K562 (cell line): ENCODE results near the gene FAHD2A. TPM values are rescaled to one million over a fixed set of nuclear protein-coding genes. Genes with fewer than 3 reads are reported as not detected.

Source experiments
- ATAC-seq: fragments of 200-7000 bp; cut with Tn5 transposase; 3 replicates; pipeline ENCODE4 v1.9.1; 2020; ENCODE audit warnings: moderate library complexity
- BruUV-seq: library from RNA; stranded (reverse); fragments of 400-500 nt; replicated peaks from 2 replicates; lab custom pipeline; 2021; lab: Mats Ljungman, UMichigan
- CTCF ChIA-PET: fragments of 300-600 bp; formaldehyde crosslinking; extraction: SDS; loops from one replicate; lab custom pipeline; 2021; ENCODE audit warnings: low intra/inter-chr PET ratio; lab: Yijun Ruan, JAX
- POLR2A ChIA-PET: fragments of 300-600, 350-650 bp; sonication (Branson Sonifier 250); formaldehyde crosslinking; extraction: SDS; loops from one replicate; lab custom pipeline; 2021; ENCODE audit warnings: antibody characterized with exemption, inconsistent platforms; lab: Yijun Ruan, JAX
- DNase-seq, 4 experiments: peaks; one replicate each; pipeline versions ENCODE4 v3.0.0 to v3.0.0-alpha.2; 2011 to 2018; ENCODE audit warnings: low spot score in 3 of 4, mixed read lengths in 3 of 4; ENCODE audit errors: extremely low read depth in 1 of 4
- FAIRE-seq: peaks from 2 replicates; lab custom pipeline; 2011; peaks lifted over from hg19 to GRCh38; lab: Jason Lieb, UNC
- H2AFZ ChIP-seq: 2 replicates; pipeline ENCODE4 v1.6.0; 2011; ENCODE audit warnings: low read depth, low read length, control low read depth, inconsistent platforms
- H3K27ac ChIP-seq: fragments of 200-600 bp; 3 replicates; pipeline ENCODE4 v1.8.0; 2011; ENCODE audit warnings: low read depth, mild to moderate bottlenecking, control low read depth, inconsistent platforms, low read length, moderate library complexity, mixed read lengths; ENCODE audit errors: extremely low read depth
- H3K27me3 ChIP-seq, 2 experiments: fragments of 300-600 bp in 1 of 2; 2 replicates in 1 of 2; 3 replicates in 1 of 2; pipeline versions ENCODE4 v1.6.0 to v1.8.0; 2011; ENCODE audit warnings: inconsistent platforms in 2 of 2, low read length in 2 of 2, mild to moderate bottlenecking in 1 of 2, mixed read lengths in 1 of 2, moderate library complexity in 1 of 2; ENCODE audit not compliant: control insufficient read depth in 2 of 2, insufficient read depth in 2 of 2
- H3K36me3 ChIP-seq: fragments of 300-600 bp; 3 replicates; pipeline ENCODE4 v1.8.0; 2011; ENCODE audit warnings: mild to moderate bottlenecking, low read length, inconsistent platforms; ENCODE audit not compliant: control insufficient read depth, insufficient read depth
- H3K4me1 ChIP-seq, 2 experiments: fragments of 200-600 bp in 1 of 2; replicated peaks in 1 of 2; 2 replicates in 1 of 2; 3 replicates in 1 of 2; pipeline versions ENCODE4 v1.5.1 to v1.8.0; 2011; ENCODE audit warnings: inconsistent platforms in 2 of 2, low read length in 2 of 2, mild to moderate bottlenecking in 1 of 2, mixed read lengths in 1 of 2, moderate library complexity in 1 of 2; ENCODE audit not compliant: control insufficient read depth in 2 of 2, insufficient read depth in 2 of 2
- H3K4me2 ChIP-seq: 2 replicates; pipeline ENCODE4 v1.6.1; 2011; ENCODE audit warnings: low read length, control low read depth, inconsistent platforms, mixed read lengths; ENCODE audit not compliant: insufficient read depth
- H3K4me3 ChIP-seq: fragments of 200-600 bp; sonication (generic), shearing (Covaris generic); 2 replicates; pipeline ENCODE4 v1.5.1; 2016; ENCODE audit warnings: control low read depth, inconsistent platforms
- H3K79me2 ChIP-seq: fragments of 200-600 bp; 3 replicates; pipeline ENCODE4 v1.8.0; 2011; ENCODE audit warnings: low read length, inconsistent platforms; ENCODE audit not compliant: control insufficient read depth, insufficient read depth
- H3K9ac ChIP-seq, 2 experiments: 2 replicates each; pipeline versions ENCODE4 v1.6.0 to v1.6.1; 2011; ENCODE audit warnings: low read depth in 2 of 2, low read length in 2 of 2, control low read depth in 1 of 2, inconsistent platforms in 1 of 2, mild to moderate bottlenecking in 1 of 2, mixed read lengths in 1 of 2; ENCODE audit not compliant: insufficient read depth in 1 of 2
- H3K9me1 ChIP-seq: one replicate; pipeline ENCODE4 v1.6.0; 2011; ENCODE audit warnings: inconsistent platforms, mild to moderate bottlenecking, low read length, moderate library complexity; ENCODE audit not compliant: control insufficient read depth, insufficient read depth
- H3K9me3 ChIP-seq: replicated peaks from 2 replicates; pipeline ENCODE4 v1.5.1; 2011; ENCODE audit warnings: low read depth, low read length, inconsistent platforms; ENCODE audit not compliant: control insufficient read depth, insufficient read depth
- H4K20me1 ChIP-seq: replicated peaks from 2 replicates; pipeline ENCODE4 v1.6.1; 2011; ENCODE audit warnings: low read length, inconsistent platforms, mixed read lengths; ENCODE audit not compliant: control insufficient read depth, insufficient read depth
- ATF7 ChIP-seq: fragments of 450-650 bp; IDR thresholded peaks from 2 replicates; pipeline ENCODE4 v1.7.1; 2014; ENCODE audit warnings: mild to moderate bottlenecking, moderate library complexity
- C11orf30 ChIP-seq: fragments of 450-650 bp; IDR thresholded peaks from 2 replicates; pipeline ENCODE4 v1.6.1; 2016; ENCODE audit warnings: low read depth, mild to moderate bottlenecking
- CSDE1 ChIP-seq, 2 experiments: fragments of 450-650 bp; IDR thresholded peaks; 2 replicates each; pipeline ENCODE4 v1.6.1; 2016; ENCODE audit warnings: mild to moderate bottlenecking in 1 of 2
- ELF4 ChIP-seq: fragments of 450-650 bp; formaldehyde crosslinking; IDR thresholded peaks from 2 replicates; pipeline ENCODE4 v1.4.0; 2022; ENCODE audit warnings: missing genetic modification characterization
- HMG20A ChIP-seq: fragments of 450-650 bp; formaldehyde crosslinking; conservative IDR thresholded peaks from 2 replicates; pipeline ENCODE4 v1.4.0; 2020; ENCODE audit warnings: mild to moderate bottlenecking, mixed read lengths
- HNRNPH1 ChIP-seq: fragments of 200-400 bp; formaldehyde crosslinking; optimal IDR thresholded peaks from 2 replicates; pipeline ENCODE3; 2017; ENCODE audit warnings: low read depth, mild to moderate bottlenecking, low read length, moderate library complexity
- MCM2 ChIP-seq: fragments of 450-650 bp; IDR thresholded peaks from 2 replicates; pipeline ENCODE4 v1.6.1; 2017; ENCODE audit warnings: low read depth, mild to moderate bottlenecking
- MEIS2 ChIP-seq: fragments of 450-650 bp; IDR thresholded peaks from 2 replicates; pipeline ENCODE4 v1.6.1; 2014; ENCODE audit warnings: mild to moderate bottlenecking; ENCODE audit not compliant: partially characterized antibody
- NCOA6 ChIP-seq: fragments of 450-650 bp; IDR thresholded peaks from 2 replicates; pipeline ENCODE4 v1.6.1; 2017; ENCODE audit warnings: mild to moderate bottlenecking
- NUFIP1 ChIP-seq: fragments of 450-650 bp; IDR thresholded peaks from 2 replicates; pipeline ENCODE4 v1.6.1; 2018; ENCODE audit not compliant: partially characterized antibody
- PRPF4 ChIP-seq: fragments of 200-400 bp; formaldehyde crosslinking; IDR thresholded peaks from one replicate; pipeline ENCODE4 v1.6.1; 2017; ENCODE audit warnings: low read length, low read depth, mild to moderate bottlenecking; ENCODE audit not compliant: insufficient read depth, poor library complexity, severe bottlenecking
- SRSF1 ChIP-seq: fragments of 200-400 bp; formaldehyde crosslinking; IDR thresholded peaks from 2 replicates; pipeline ENCODE4 v1.6.1; 2017; ENCODE audit warnings: mild to moderate bottlenecking, low read depth, low read length, moderate library complexity
- TAF1 ChIP-seq: IDR thresholded peaks from 2 replicates; pipeline ENCODE4 v1.6.1; 2011; ENCODE audit warnings: mild to moderate bottlenecking, low read length, moderate library complexity; ENCODE audit not compliant: insufficient read depth, control insufficient read depth, severe bottlenecking; ENCODE audit errors: extremely low read depth
- TCF3 ChIP-seq: sonication (generic); formaldehyde crosslinking; IDR thresholded peaks from 2 replicates; pipeline ENCODE4 v1.4.0; 2020; ENCODE audit warnings: mild to moderate bottlenecking, missing genetic modification reagents
- ZNF146 ChIP-seq: IDR thresholded peaks from one replicate; pipeline ENCODE4 v1.6.1; 2018; ENCODE audit warnings: missing compliant biosample characterization; ENCODE audit not compliant: unreplicated experiment
- ZNF347 ChIP-seq: fragments of 450-650 bp; formaldehyde crosslinking; IDR thresholded peaks from 2 replicates; pipeline ENCODE4 v1.4.0; 2020; ENCODE audit warnings: low read depth, mild to moderate bottlenecking, moderate library complexity
- ZNF589 ChIP-seq: fragments of 200-800 bp; sonication (Bioruptor generic); IDR thresholded peaks from 2 replicates; pipeline ENCODE4 v1.6.1; 2016; ENCODE audit warnings: low read depth, missing genetic modification characterization, missing compliant biosample characterization
- ZNF609 ChIP-seq: sonication (generic); formaldehyde crosslinking; IDR thresholded peaks from 2 replicates; pipeline ENCODE4 v1.8.1; 2023; ENCODE audit warnings: missing genetic modification reagents, mild to moderate bottlenecking, borderline replicate concordance
- WGBS: fragments of 100-300 bp; shearing (Covaris generic); methylation state at CpG from one replicate; pipeline ENCODE4 v1.1.6; 2016; ENCODE audit warnings: low coverage, mixed read lengths; ENCODE audit not compliant: insufficient coverage; ENCODE audit errors: missing lambda C conversion rate; 5-methylcytosine and 5-hydroxymethylcytosine counted together
- in situ Hi-C: fragments of 300-500 bp; cut with MboI; formaldehyde crosslinking; loops from 4 replicates; pipeline ENCODE4 v1.15.0; 2018; ENCODE audit warnings: inconsistent platforms, mixed read lengths
- intact Hi-C: fragments of 100-400 bp; cut with micrococcal nuclease; formaldehyde crosslinking; loops from 2 replicates; pipeline ENCODE4 v1.14.2; 2022
- polyA plus RNA-seq, 8 experiments: library from polyadenylated mRNA; depleted of rRNA in 4 of 8; stranded (reverse) in 5 of 8; unstranded in 3 of 8; fragments of >200 nt; fragmentation: Nextera tagmentation in 2 of 8; fragmentation: Illumina TruSeq in 1 of 8; extraction: Ambion mirVana in 2 of 8; extraction: Trizol in 1 of 8; gene quantifications; 2 replicates each; pipeline versions ENCODE4 v1.2.1 to v1.2.3, GENCODE V29; 2011 to 2014; ENCODE audit warnings: inconsistent platforms in 1 of 8, missing spikeins in 1 of 8
- total RNA-seq, 7 experiments: library from RNA; depleted of rRNA in 6 of 7; stranded (reverse); fragments of >200 nt in 6 of 7; fragmentation: Illumina TruSeq in 2 of 7; extraction: Trizol in 2 of 7; gene quantifications; 2 replicates each; pipeline versions ENCODE4 v1.2.1 to v1.2.3, GENCODE V29; 2011 to 2021; ENCODE audit warnings: low replicate concordance in 1 of 7

FAHD2A gene
- total and polyA plus RNA-seq, 9 of the 15 experiments (the other 6 are each of a cell fraction or from before 2014, with no cell fraction given): 13.8 to 41.0 (median 30.4) TPM

- Histone ChIP-seq H3K27ac (no peak overlapping the region), H3K79me2 (no peaks in the 10 kb centered on the region), H3K4me3 (no peak overlapping the region), H3K9ac (no peak overlapping the region), H3K9me3 (no peaks in the 10 kb centered on the region), H3K36me3 (no peaks in the 10 kb centered on the region), H3K4me2 (no peak overlapping the region), H3K9me1 (no peaks in the 10 kb centered on the region), H2AFZ (no peak overlapping the region), H3K27me3 (peaks cover 12 to 70% of the 10 kb centered on the region in 2 experiments; a peak in 4 of 5 replicates), H3K4me1 (no peaks in the 10 kb centered on the region; a peak in 1 of 5 replicates), H4K20me1 (peaks cover 4% of the 10 kb centered on the region; the same call in 1 of the 2 replicates)
- POLR2A ChIA-PET: no interaction called here
- TF ChIP-seq ZNF609: no peak
- no peak for TF ChIP-seq NUFIP1
- no peak for TF ChIP-seq HNRNPH1
- TF ChIP-seq NCOA6: no peak
- no peak for TF ChIP-seq ELF4 (CRISPR knock-in tag)
- no peak for TF ChIP-seq HMG20A (CRISPR knock-in tag)
- TF ChIP-seq TAF1: no peak
- no peak for TF ChIP-seq CSDE1 (IDR thresholded peaks at IDR 0.05)
- TF ChIP-seq PRPF4: no peak
- TF ChIP-seq MCM2: no peak
- TF ChIP-seq ZNF589 (CRISPR knock-in tag): no peak
- no peak for TF ChIP-seq ZNF146 (CRISPR knock-in tag)
- TF ChIP-seq SRSF1: no peak
- no peak for TF ChIP-seq TCF3
- TF ChIP-seq ZNF347 (CRISPR knock-in tag): no peak
- TF ChIP-seq ATF7: no peak
- TF ChIP-seq MEIS2: no peak
- TF ChIP-seq C11orf30: no peak
- FAIRE-seq (no peak), ATAC-seq (no peak), DNase-seq (no peak)
- intact Hi-C loops: loop anchor here (10.0 kb wide), 1 partner anchor 344 kb away; no protein-coding TSS in a partner anchor
- no TSS peak for BruUV-seq
- WGBS: 1% methylated on average over 5 of the region's 5 CpGs
- in situ Hi-C loops: no loop called here
- CTCF ChIA-PET: no interaction called here
Observed at GRCh38 chr2:95380731-95381130, 21.8 kb upstream of the FAHD2A start.
